HEK293 (cell line): ENCODE data around the gene MYLK2.

Experiments
- CTCF ChIA-PET: fragments of 350-600 bp; formaldehyde crosslinking; extraction: SDS; loops from one replicate; lab custom pipeline; 2021; ENCODE audit warnings: antibody characterized with exemption; lab: Yijun Ruan, JAX
- POLR2A ChIA-PET: fragments of 300-600 bp; formaldehyde crosslinking; extraction: SDS; loops from one replicate; lab custom pipeline; 2020; ENCODE audit warnings: antibody characterized with exemption, inconsistent platforms; lab: Yijun Ruan, JAX
- H3K27ac ChIP-seq: fragments of 200-500 bp; sonication (Bioruptor generic); 2 replicates; pipeline ENCODE4 v1.5.1; 2014; ENCODE audit warnings: low read depth, low read length, control low read depth, inconsistent platforms; ENCODE audit errors: extremely low read depth
- H3K36me3 ChIP-seq, 2 experiments: fragments of 200-500 bp in 1 of 2; sonication (Bioruptor generic) in 1 of 2; 1 replicate in 1 of 2; 2 replicates in 1 of 2; pipeline ENCODE4 v1.5.1; 2014 to 2017; ENCODE audit warnings: inconsistent platforms in 2 of 2, low read length in 2 of 2; ENCODE audit not compliant: control insufficient read depth in 2 of 2, insufficient read depth in 1 of 2
- H3K4me1 ChIP-seq: fragments of 200-500 bp; sonication (Bioruptor generic); 2 replicates; pipeline ENCODE4 v1.5.1; 2014; ENCODE audit warnings: mild to moderate bottlenecking, low read length, inconsistent platforms; ENCODE audit not compliant: control insufficient read depth, insufficient read depth
- H3K4me3 ChIP-seq: 2 replicates; pipeline ENCODE4 v1.5.1; 2011; ENCODE audit warnings: low read depth, mild to moderate bottlenecking, control low read depth, low read length, moderate library complexity
- H3K9me3 ChIP-seq: fragments of 200-500 bp; sonication (Bioruptor generic); 2 replicates; pipeline ENCODE4 v1.5.1; 2014; ENCODE audit warnings: low read depth, low read length, inconsistent platforms; ENCODE audit not compliant: control insufficient read depth, insufficient read depth
- BCL6B ChIP-seq: fragments of 450-650 bp; formaldehyde crosslinking; IDR thresholded peaks from 2 replicates; pipeline ENCODE4 v1.5.1; 2017; ENCODE audit warnings: missing biosample characterization, missing genetic modification characterization
- GLIS1 ChIP-seq: fragments of 450-650 bp; formaldehyde crosslinking; IDR thresholded peaks from 2 replicates; pipeline ENCODE4 v1.5.1; 2016; ENCODE audit warnings: missing biosample characterization, missing genetic modification characterization
- KLF16 ChIP-seq: fragments of 450-650 bp; formaldehyde crosslinking; IDR thresholded peaks from 2 replicates; pipeline ENCODE4 v1.5.1; 2017; ENCODE audit warnings: missing biosample characterization, missing genetic modification characterization
- KLF7 ChIP-seq: fragments of 450-650 bp; formaldehyde crosslinking; IDR thresholded peaks from 2 replicates; pipeline ENCODE4 v1.5.1; 2016; ENCODE audit warnings: missing biosample characterization, missing genetic modification characterization, borderline replicate concordance
- PATZ1 ChIP-seq: fragments of 450-650 bp; formaldehyde crosslinking; IDR thresholded peaks from 2 replicates; pipeline ENCODE4 v1.5.1; 2016; ENCODE audit warnings: missing biosample characterization, missing genetic modification characterization
- PRDM1 ChIP-seq: fragments of 450-650 bp; formaldehyde crosslinking; IDR thresholded peaks from 2 replicates; pipeline ENCODE4; 2016; ENCODE audit warnings: missing biosample characterization, missing genetic modification characterization
- PRDM10 ChIP-seq: fragments of 450-650 bp; formaldehyde crosslinking; IDR thresholded peaks from 2 replicates; pipeline ENCODE4 v1.5.1; 2016; ENCODE audit warnings: missing biosample characterization, missing genetic modification characterization
- REPIN1 ChIP-seq: fragments of 450-650 bp; formaldehyde crosslinking; IDR thresholded peaks from 2 replicates; pipeline ENCODE4 v1.5.1; 2017; ENCODE audit warnings: missing biosample characterization, missing genetic modification characterization, low read depth
- SP2 ChIP-seq: fragments of 450-650 bp; formaldehyde crosslinking; IDR thresholded peaks from 2 replicates; pipeline ENCODE4 v1.5.1; 2016; ENCODE audit warnings: missing biosample characterization, missing genetic modification characterization
- SP3 ChIP-seq: fragments of 450-650 bp; formaldehyde crosslinking; IDR thresholded peaks from 2 replicates; pipeline ENCODE4 v1.5.1; 2016; ENCODE audit warnings: missing biosample characterization, missing genetic modification characterization
- YY1 ChIP-seq: fragments of 450-650 bp; formaldehyde crosslinking; IDR thresholded peaks from 2 replicates; pipeline ENCODE4 v1.5.1; 2018; ENCODE audit warnings: missing biosample characterization, missing genetic modification characterization
- ZBTB17 ChIP-seq: fragments of 450-650 bp; formaldehyde crosslinking; IDR thresholded peaks from 2 replicates; pipeline ENCODE4 v1.5.1; 2016; ENCODE audit warnings: missing biosample characterization, missing genetic modification characterization
- ZBTB20 ChIP-seq: fragments of 450-650 bp; formaldehyde crosslinking; IDR thresholded peaks from 2 replicates; pipeline ENCODE4 v1.5.1; 2016; ENCODE audit warnings: missing biosample characterization, missing genetic modification characterization
- ZFP37 ChIP-seq: fragments of 450-650 bp; formaldehyde crosslinking; IDR thresholded peaks from 2 replicates; pipeline ENCODE4 v1.5.1; 2016; ENCODE audit warnings: missing biosample characterization, missing genetic modification characterization
- ZNF10 ChIP-seq: fragments of 450-650 bp; formaldehyde crosslinking; IDR thresholded peaks from 2 replicates; pipeline ENCODE4 v1.5.1; 2017; ENCODE audit warnings: missing biosample characterization, missing genetic modification characterization
- ZNF146 ChIP-seq: fragments of 450-650 bp; formaldehyde crosslinking; IDR thresholded peaks from 2 replicates; pipeline ENCODE4 v1.5.1; 2016; ENCODE audit warnings: missing biosample characterization, missing genetic modification characterization
- ZNF202 ChIP-seq: fragments of 450-650 bp; formaldehyde crosslinking; IDR thresholded peaks from 2 replicates; pipeline ENCODE4 v1.5.1; 2016; ENCODE audit warnings: missing biosample characterization, missing genetic modification characterization, borderline replicate concordance
- ZNF239 ChIP-seq: fragments of 450-650 bp; formaldehyde crosslinking; IDR thresholded peaks from 2 replicates; pipeline ENCODE4 v1.5.1; 2016; ENCODE audit warnings: missing biosample characterization, missing genetic modification characterization
- ZNF324 ChIP-seq: fragments of 450-650 bp; formaldehyde crosslinking; IDR thresholded peaks from 2 replicates; pipeline ENCODE4 v1.5.1; 2016; ENCODE audit warnings: missing biosample characterization, missing genetic modification characterization
- ZNF335 ChIP-seq: fragments of 450-650 bp; formaldehyde crosslinking; conservative IDR thresholded peaks from 2 replicates; pipeline ENCODE4 v1.5.1; 2016; ENCODE audit warnings: missing biosample characterization, missing genetic modification characterization
- ZNF366 ChIP-seq: fragments of 450-650 bp; formaldehyde crosslinking; conservative IDR thresholded peaks from 2 replicates; pipeline ENCODE4 v1.5.1; 2016; ENCODE audit warnings: missing biosample characterization, missing genetic modification characterization
- ZNF37A ChIP-seq: fragments of 450-650 bp; IDR thresholded peaks from 2 replicates; pipeline ENCODE4 v1.5.1; 2018; ENCODE audit warnings: missing biosample characterization, missing genetic modification characterization
- ZNF449 ChIP-seq: fragments of 450-650 bp; formaldehyde crosslinking; IDR thresholded peaks from 2 replicates; pipeline ENCODE4 v1.5.1; 2017; ENCODE audit warnings: missing biosample characterization, mild to moderate bottlenecking, missing genetic modification characterization, moderate library complexity
- ZNF48 ChIP-seq: fragments of 450-650 bp; formaldehyde crosslinking; IDR thresholded peaks from 2 replicates; pipeline ENCODE4 v1.5.1; 2016; ENCODE audit warnings: missing biosample characterization, missing genetic modification characterization
- ZNF548 ChIP-seq: fragments of 450-650 bp; formaldehyde crosslinking; IDR thresholded peaks from 2 replicates; pipeline ENCODE4 v1.5.1; 2016; ENCODE audit warnings: missing biosample characterization, missing genetic modification characterization
- ZNF776 ChIP-seq: fragments of 450-650 bp; formaldehyde crosslinking; IDR thresholded peaks from 2 replicates; pipeline ENCODE4 v1.5.0; 2017; ENCODE audit warnings: missing biosample characterization, missing genetic modification characterization, borderline replicate concordance
- ZNF837 ChIP-seq: fragments of 450-650 bp; formaldehyde crosslinking; IDR thresholded peaks from 2 replicates; pipeline ENCODE4 v1.5.1; 2016; ENCODE audit warnings: missing biosample characterization, missing genetic modification characterization
- ZSCAN5A ChIP-seq: fragments of 450-650 bp; formaldehyde crosslinking; IDR thresholded peaks from 2 replicates; pipeline ENCODE4 v1.5.1; 2016; ENCODE audit warnings: missing biosample characterization, missing genetic modification characterization

Gene MYLK2

GRCh38 chr20:31870726-31871617, 51.8 kb downstream of the MYLK2 start:
- Histone ChIP-seq H3K27ac (peak overlapping the region; percentile 56; the same call in 1 of the 2 replicates), H3K4me1 (no peaks in the 10 kb centered on the region), H3K9me3 (no peaks in the 10 kb centered on the region), H3K4me3 (peak overlapping the region; percentile 48), H3K36me3 (no peaks in the 10 kb centered on the region)
- POLR2A ChIA-PET: interaction anchor here (1.5 kb wide), 1 partner anchor 9 kb away, joined by 4 read pairs; no protein-coding TSS in a partner anchor
- CTCF ChIA-PET: interaction anchor here (0.9 to 2.9 kb wide), 2 partner anchors 19 to 159 kb away, joined by 3 to 14 read pairs; no protein-coding TSS in a partner anchor
- no peak for TF ChIP-seq BCL6B (tag by site-specific recombination)
- peak; percentile 27 for TF ChIP-seq SP2 (tag by site-specific recombination)
- no peak for TF ChIP-seq ZNF776 (tag by site-specific recombination)
- TF ChIP-seq GLIS1: 0 out of 2 replicates have a peak, but pooled peaks have one; percentile 2
- TF ChIP-seq ZBTB20: peak; percentile 97
- TF ChIP-seq ZNF37A (tag by site-specific recombination): no peak
- TF ChIP-seq ZNF324: no peak
- peak; percentile 29; the same call in 1 of the 2 replicates for TF ChIP-seq PRDM1
- TF ChIP-seq ZBTB17: peak; percentile 82
- no peak for TF ChIP-seq ZNF146 (tag by site-specific recombination)
- no peak for TF ChIP-seq ZNF48
- no peak for TF ChIP-seq ZNF837 (tag by site-specific recombination)
- TF ChIP-seq ZNF10 (tag by site-specific recombination): no peak
- no peak for TF ChIP-seq KLF16 (tag by site-specific recombination)
- TF ChIP-seq REPIN1 (tag by site-specific recombination): no peak
- peak; percentile 26 for TF ChIP-seq PRDM10 (tag by site-specific recombination)
- TF ChIP-seq KLF7 (tag by site-specific recombination): no peak
- TF ChIP-seq ZNF548 (tag by site-specific recombination): peak; percentile 83
- peak; percentile 53 for TF ChIP-seq ZNF335 (tag by site-specific recombination)
- TF ChIP-seq SP3 (tag by site-specific recombination): 0 out of 2 replicates have a peak, but pooled peaks have one; percentile 11
- no peak for TF ChIP-seq ZFP37 (tag by site-specific recombination)
- peak; percentile 88 for TF ChIP-seq ZNF366 (tag by site-specific recombination)
- 0 out of 2 replicates have a peak, but pooled peaks have one; percentile 23 for TF ChIP-seq PATZ1 (tag by site-specific recombination)
- TF ChIP-seq YY1 (tag by site-specific recombination): no peak
- no peak for TF ChIP-seq ZNF202 (tag by site-specific recombination)
- no peak for TF ChIP-seq ZSCAN5A
- no peak for TF ChIP-seq ZNF449
- TF ChIP-seq ZNF239 (tag by site-specific recombination): no peak
